GM23338 (cell line): ENCODE measurements around the gene ANAPC13. TPM values are rescaled to one million over a fixed set of nuclear protein-coding genes. Genes with fewer than 3 reads are reported as not detected.

ENCODE experiments used
- ATAC-seq: fragments of 200-7000 bp; cut with Tn5 transposase; 3 replicates; pipeline ENCODE4 v1.9.1; 2020
- DNase-seq: peaks from one replicate; pipeline ENCODE4 v3.0.0-alpha.2; 2015; ENCODE audit warnings: low spot score
- H2AFZ ChIP-seq: fragments of 200-600 bp; sonication (generic); 2 replicates; pipeline ENCODE4 v1.8.0; 2016; ENCODE audit warnings: antibody characterized with exemption, mild to moderate bottlenecking, moderate library complexity
- H3F3A ChIP-seq: fragments of 200-600 bp; sonication (generic); replicated peaks from 2 replicates; pipeline ENCODE4 v1.8.0; 2017; ENCODE audit warnings: antibody characterized with exemption, mixed run types, low read depth
- H3K27ac ChIP-seq: fragments of 200-600 bp; sonication (generic); 2 replicates; pipeline ENCODE4 v1.6.1; 2016; ENCODE audit warnings: low read depth
- H3K27me3 ChIP-seq: fragments of 200-600 bp; sonication (generic); 2 replicates; pipeline ENCODE4 v1.8.0; 2016; ENCODE audit warnings: mild to moderate bottlenecking, mixed run types, moderate library complexity; ENCODE audit not compliant: insufficient read depth
- H3K36me3 ChIP-seq: fragments of 200-600 bp; sonication (generic); 2 replicates; pipeline ENCODE4 v1.8.0; 2016; ENCODE audit warnings: mild to moderate bottlenecking; ENCODE audit not compliant: insufficient read depth
- H3K4me1 ChIP-seq: fragments of 200-600 bp; sonication (generic); 2 replicates; pipeline ENCODE4 v1.8.0; 2016; ENCODE audit warnings: mild to moderate bottlenecking, moderate library complexity; ENCODE audit not compliant: insufficient read depth
- H3K4me2 ChIP-seq: fragments of 200-600 bp; sonication (generic); 2 replicates; pipeline ENCODE4 v1.7.1; 2017; ENCODE audit warnings: mixed run types
- H3K4me3 ChIP-seq: fragments of 200-600 bp; sonication (generic); 2 replicates; pipeline ENCODE4 v1.6.1; 2016; ENCODE audit warnings: mixed run types
- H3K79me2 ChIP-seq: fragments of 200-600 bp; sonication (generic); replicated peaks from 2 replicates; pipeline ENCODE4 v1.8.0; 2017; ENCODE audit warnings: mild to moderate bottlenecking; ENCODE audit not compliant: insufficient read depth
- H3K9me2 ChIP-seq: fragments of 200-600 bp; sonication (generic); 2 replicates; pipeline ENCODE4 v1.8.0; 2017; ENCODE audit not compliant: insufficient read depth
- H4K20me1 ChIP-seq: fragments of 200-600 bp; sonication (generic); replicated peaks from 2 replicates; pipeline ENCODE4 v1.8.0; 2017; ENCODE audit warnings: mild to moderate bottlenecking; ENCODE audit not compliant: insufficient read depth
- H3K27ac Mint-ChIP-seq: 2 replicates; pipeline ENCODE4 v1.8.0; 2020; ENCODE audit warnings: inconsistent platforms, mild to moderate bottlenecking, moderate library complexity, mixed read lengths
- H3K27me3 Mint-ChIP-seq: 3 replicates; pipeline ENCODE4 v1.8.0; 2022; ENCODE audit warnings: low read depth, mild to moderate bottlenecking, moderate library complexity, mixed read lengths, inconsistent platforms; ENCODE audit not compliant: insufficient read depth, poor library complexity
- H3K36me3 Mint-ChIP-seq: 3 replicates; pipeline ENCODE4 v1.8.0; 2021; ENCODE audit warnings: low read depth, mild to moderate bottlenecking, inconsistent platforms, moderate library complexity, mixed read lengths
- H3K4me1 Mint-ChIP-seq: 3 replicates; pipeline ENCODE4 v1.8.0; 2020; ENCODE audit warnings: mild to moderate bottlenecking, inconsistent platforms, mixed read lengths
- H3K4me3 Mint-ChIP-seq: 3 replicates; pipeline ENCODE4 v1.8.0; 2021; ENCODE audit warnings: moderate library complexity, mild to moderate bottlenecking, inconsistent platforms, mixed read lengths
- H3K9me3 Mint-ChIP-seq: 3 replicates; pipeline ENCODE4 v1.8.0; 2020; ENCODE audit warnings: moderate library complexity, mild to moderate bottlenecking, inconsistent platforms, mixed read lengths
- CREB1 ChIP-seq: fragments of 250-450 bp; sonication (Bioruptor Pico); IDR thresholded peaks from 2 replicates; pipeline ENCODE4 v1.5.0; 2020; ENCODE audit warnings: low read depth, mild to moderate bottlenecking, moderate library complexity
- EZH2 ChIP-seq: fragments of 200-600 bp; sonication (generic); IDR thresholded peaks from one replicate; pipeline ENCODE4 v1.8.0; 2017; ENCODE audit warnings: antibody characterized with exemption, mild to moderate bottlenecking, low read depth; ENCODE audit not compliant: unreplicated experiment
- JUNB ChIP-seq: IDR thresholded peaks from one replicate; pipeline ENCODE4 v1.6.1; 2016; ENCODE audit warnings: antibody characterized with exemption; ENCODE audit not compliant: unreplicated experiment
- STAT1 ChIP-seq: IDR thresholded peaks from one replicate; pipeline ENCODE4 v1.6.1; 2016; ENCODE audit warnings: antibody characterized with exemption; ENCODE audit not compliant: unreplicated experiment
- ZNF114 ChIP-seq: fragments of 250-450 bp; sonication (Bioruptor Pico); IDR thresholded peaks from 2 replicates; pipeline ENCODE4 v1.5.0; 2020; ENCODE audit warnings: mild to moderate bottlenecking, moderate library complexity
- polyA plus RNA-seq: library from polyadenylated mRNA; unstranded; fragments of >200 nt; fragmentation: Nextera tagmentation; extraction: Ambion mirVana; gene quantifications from 2 replicates; pipeline ENCODE4 v1.2.1, GENCODE V29; 2016
- total RNA-seq: library from RNA; depleted of rRNA; stranded (reverse); fragments of >200 nt; shearing (Covaris generic); gene quantifications from 2 replicates; pipeline ENCODE4 v1.2.3, GENCODE V29; 2014
- TF ChIP-seq, protein P1 (sequence below), 2 experiments: fragments of 200-600 bp in 1 of 2; sonication (generic) in 1 of 2; conservative IDR thresholded peaks; 2 replicates each; pipeline versions ENCODE4 v1.5.1 to v1.6.1; 2016 to 2017; ENCODE audit warnings: antibody characterized with exemption in 2 of 2, low read depth in 2 of 2, mild to moderate bottlenecking in 2 of 2, moderate library complexity in 1 of 2
- TF ChIP-seq, protein P2 (sequence below): IDR thresholded peaks from one replicate; pipeline ENCODE4 v1.6.1; 2018; ENCODE audit warnings: antibody characterized with exemption; ENCODE audit not compliant: unreplicated experiment

ANAPC13 gene
- total and polyA plus RNA-seq, 2 experiments from 2014 or later = 44.4 to 76.8 TPM

DNA sequence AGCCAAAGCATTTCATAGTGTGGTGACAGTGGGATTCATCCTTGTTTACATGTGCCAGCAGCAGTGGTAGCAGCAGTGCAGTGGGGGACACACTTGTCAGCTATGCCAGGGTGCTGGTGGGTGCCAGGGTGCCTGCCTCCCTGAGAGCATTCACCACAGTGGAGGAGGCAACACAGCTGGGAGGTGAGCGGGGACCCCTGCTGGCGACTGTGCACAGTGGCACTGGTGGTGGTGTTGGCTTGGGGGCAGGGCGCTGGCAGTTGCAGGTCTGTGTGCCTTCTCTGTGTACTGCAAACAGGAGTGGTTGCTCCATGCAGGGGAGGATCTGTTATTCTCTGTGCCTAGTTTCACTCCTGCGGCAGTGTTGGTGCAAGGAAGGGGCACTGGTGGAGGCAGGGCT, 41.3 kb upstream of the ANAPC13 start:
- Histone ChIP-seq H3K4me3 (no peak overlapping the region), H3K4me2 (no peak overlapping the region), H3K9me2 (no peaks in the 10 kb centered on the region), H3K27ac (no peak overlapping the region), H4K20me1 (no peaks in the 10 kb centered on the region), H3K36me3 (peaks cover 4% of the 10 kb centered on the region; the same call in 1 of the 2 replicates), H3K79me2 (peaks cover 30% of the 10 kb centered on the region), H3F3A (no peaks in the 10 kb centered on the region), H3K4me1 (peaks cover 2% of the 10 kb centered on the region), H3K27me3 (no peaks in the 10 kb centered on the region), H2AFZ (no peak overlapping the region)
- Mint-ChIP-seq H3K4me3 (no peak overlapping the region), H3K4me1 (peaks cover 10% of the 10 kb centered on the region), H3K27ac (peak overlapping the region; percentile 58), H3K27me3 (no peaks in the 10 kb centered on the region), H3K9me3 (peaks cover 37% of the 10 kb centered on the region), H3K36me3 (peaks cover 44% of the 10 kb centered on the region)
- DNase-seq (peak; percentile 73), ATAC-seq (peak; percentile 100)
- TF ChIP-seq EZH2 = no peak
- TF ChIP-seq, protein P1, sequence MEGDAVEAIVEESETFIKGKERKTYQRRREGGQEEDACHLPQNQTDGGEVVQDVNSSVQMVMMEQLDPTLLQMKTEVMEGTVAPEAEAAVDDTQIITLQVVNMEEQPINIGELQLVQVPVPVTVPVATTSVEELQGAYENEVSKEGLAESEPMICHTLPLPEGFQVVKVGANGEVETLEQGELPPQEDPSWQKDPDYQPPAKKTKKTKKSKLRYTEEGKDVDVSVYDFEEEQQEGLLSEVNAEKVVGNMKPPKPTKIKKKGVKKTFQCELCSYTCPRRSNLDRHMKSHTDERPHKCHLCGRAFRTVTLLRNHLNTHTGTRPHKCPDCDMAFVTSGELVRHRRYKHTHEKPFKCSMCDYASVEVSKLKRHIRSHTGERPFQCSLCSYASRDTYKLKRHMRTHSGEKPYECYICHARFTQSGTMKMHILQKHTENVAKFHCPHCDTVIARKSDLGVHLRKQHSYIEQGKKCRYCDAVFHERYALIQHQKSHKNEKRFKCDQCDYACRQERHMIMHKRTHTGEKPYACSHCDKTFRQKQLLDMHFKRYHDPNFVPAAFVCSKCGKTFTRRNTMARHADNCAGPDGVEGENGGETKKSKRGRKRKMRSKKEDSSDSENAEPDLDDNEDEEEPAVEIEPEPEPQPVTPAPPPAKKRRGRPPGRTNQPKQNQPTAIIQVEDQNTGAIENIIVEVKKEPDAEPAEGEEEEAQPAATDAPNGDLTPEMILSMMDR (conservative IDR thresholded peaks at IDR 0.05; ENCODE audit: low read depth in 2 of 2) = peak; percentile 64 to 88

DNA sequence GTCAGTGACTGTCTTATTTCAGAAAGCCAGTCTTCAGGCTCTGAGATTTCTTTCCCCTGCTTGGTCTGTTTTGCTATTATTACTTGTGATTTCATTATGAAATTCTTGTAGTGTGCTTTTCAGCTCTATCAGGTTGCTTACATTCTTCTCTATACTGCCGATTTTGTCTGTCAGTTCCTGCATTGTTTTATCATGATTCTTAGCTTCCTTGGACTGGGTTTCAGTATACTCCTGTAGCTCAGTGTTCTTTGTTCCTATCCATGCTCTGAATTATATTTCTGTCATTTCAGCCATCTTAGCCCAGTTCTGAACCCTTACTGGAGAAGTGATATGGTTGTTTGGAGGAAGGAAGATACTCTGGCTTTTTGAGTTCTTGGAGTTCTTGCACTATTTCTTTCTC, 40.5 kb upstream of the ANAPC13 start:
- Mint-ChIP-seq H3K27me3 (no peaks in the 10 kb centered on the region), H3K27ac (no peak overlapping the region), H3K36me3 (peaks cover 48% of the 10 kb centered on the region), H3K4me3 (no peak overlapping the region), H3K4me1 (peaks cover 6% of the 10 kb centered on the region; the same call in 2 of the 3 replicates), H3K9me3 (peaks cover 39% of the 10 kb centered on the region)
- Histone ChIP-seq H3K9me2 (no peaks in the 10 kb centered on the region), H3K27ac (no peak overlapping the region), H3K27me3 (no peaks in the 10 kb centered on the region), H3K36me3 (peaks cover 4% of the 10 kb centered on the region; the same call in 1 of the 2 replicates), H3K4me1 (no peaks in the 10 kb centered on the region), H3K4me3 (no peak overlapping the region), H3K79me2 (peaks cover 30% of the 10 kb centered on the region), H4K20me1 (no peaks in the 10 kb centered on the region), H3K4me2 (no peak overlapping the region), H2AFZ (no peak overlapping the region), H3F3A (no peaks in the 10 kb centered on the region)
- DNase-seq (no peak), ATAC-seq (no peak)
- TF ChIP-seq, protein P2, sequence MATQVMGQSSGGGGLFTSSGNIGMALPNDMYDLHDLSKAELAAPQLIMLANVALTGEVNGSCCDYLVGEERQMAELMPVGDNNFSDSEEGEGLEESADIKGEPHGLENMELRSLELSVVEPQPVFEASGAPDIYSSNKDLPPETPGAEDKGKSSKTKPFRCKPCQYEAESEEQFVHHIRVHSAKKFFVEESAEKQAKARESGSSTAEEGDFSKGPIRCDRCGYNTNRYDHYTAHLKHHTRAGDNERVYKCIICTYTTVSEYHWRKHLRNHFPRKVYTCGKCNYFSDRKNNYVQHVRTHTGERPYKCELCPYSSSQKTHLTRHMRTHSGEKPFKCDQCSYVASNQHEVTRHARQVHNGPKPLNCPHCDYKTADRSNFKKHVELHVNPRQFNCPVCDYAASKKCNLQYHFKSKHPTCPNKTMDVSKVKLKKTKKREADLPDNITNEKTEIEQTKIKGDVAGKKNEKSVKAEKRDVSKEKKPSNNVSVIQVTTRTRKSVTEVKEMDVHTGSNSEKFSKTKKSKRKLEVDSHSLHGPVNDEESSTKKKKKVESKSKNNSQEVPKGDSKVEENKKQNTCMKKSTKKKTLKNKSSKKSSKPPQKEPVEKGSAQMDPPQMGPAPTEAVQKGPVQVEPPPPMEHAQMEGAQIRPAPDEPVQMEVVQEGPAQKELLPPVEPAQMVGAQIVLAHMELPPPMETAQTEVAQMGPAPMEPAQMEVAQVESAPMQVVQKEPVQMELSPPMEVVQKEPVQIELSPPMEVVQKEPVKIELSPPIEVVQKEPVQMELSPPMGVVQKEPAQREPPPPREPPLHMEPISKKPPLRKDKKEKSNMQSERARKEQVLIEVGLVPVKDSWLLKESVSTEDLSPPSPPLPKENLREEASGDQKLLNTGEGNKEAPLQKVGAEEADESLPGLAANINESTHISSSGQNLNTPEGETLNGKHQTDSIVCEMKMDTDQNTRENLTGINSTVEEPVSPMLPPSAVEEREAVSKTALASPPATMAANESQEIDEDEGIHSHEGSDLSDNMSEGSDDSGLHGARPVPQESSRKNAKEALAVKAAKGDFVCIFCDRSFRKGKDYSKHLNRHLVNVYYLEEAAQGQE = no peak
- no peak for TF ChIP-seq ZNF114 (CRISPR knock-in tag)
- TF ChIP-seq, protein P1 (conservative IDR thresholded peaks at IDR 0.05; ENCODE audit: low read depth in 2 of 2) = no peak
- no peak for TF ChIP-seq EZH2
- no peak for TF ChIP-seq JUNB
- TF ChIP-seq CREB1 = no peak
- no peak for TF ChIP-seq STAT1
